ENCODE measurements around the gene BAD. TPM values are rescaled to one million over a fixed set of nuclear protein-coding genes. Genes with fewer than 3 reads are reported as not detected.

Gene BAD
- total RNA-seq, 1 experiment from 2014 or later = 34.7 TPM

DNA sequence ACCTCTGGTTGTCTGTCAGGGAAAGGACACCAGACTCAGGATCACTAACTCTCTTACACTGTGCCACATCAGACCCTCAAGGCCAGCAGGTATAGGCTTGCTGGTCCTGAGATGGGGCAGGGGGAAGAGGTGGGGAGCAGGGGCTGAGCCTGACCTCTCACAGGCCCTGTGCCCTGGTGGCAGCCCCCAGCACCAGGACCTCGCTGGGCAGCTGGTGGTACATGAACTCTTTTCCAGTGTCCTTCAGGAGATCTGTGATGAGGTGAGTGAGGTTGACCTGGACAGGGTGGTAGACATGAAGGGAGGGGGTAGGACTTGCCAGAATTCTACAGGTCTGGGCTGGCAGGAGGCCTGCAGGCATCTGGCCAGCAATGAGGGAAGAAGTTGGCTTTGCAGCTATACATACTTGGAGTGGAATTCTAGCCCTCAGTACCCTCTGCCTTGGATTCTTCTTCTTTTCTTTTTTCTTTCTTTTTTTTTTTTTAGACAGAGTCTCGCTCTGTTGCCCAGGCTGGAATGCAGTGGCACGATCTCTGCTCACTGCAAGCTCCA is 57.0 kb downstream of the BAD start (continued):
- TF ChIP-seq SMAD4 (CRISPR knock-in tag; IDR thresholded peaks at IDR 0.05) (no peak), ZNF423 (CRISPR knock-in tag; IDR thresholded peaks at IDR 0.05) (no peak)
- TF ChIP-seq, protein P1, sequence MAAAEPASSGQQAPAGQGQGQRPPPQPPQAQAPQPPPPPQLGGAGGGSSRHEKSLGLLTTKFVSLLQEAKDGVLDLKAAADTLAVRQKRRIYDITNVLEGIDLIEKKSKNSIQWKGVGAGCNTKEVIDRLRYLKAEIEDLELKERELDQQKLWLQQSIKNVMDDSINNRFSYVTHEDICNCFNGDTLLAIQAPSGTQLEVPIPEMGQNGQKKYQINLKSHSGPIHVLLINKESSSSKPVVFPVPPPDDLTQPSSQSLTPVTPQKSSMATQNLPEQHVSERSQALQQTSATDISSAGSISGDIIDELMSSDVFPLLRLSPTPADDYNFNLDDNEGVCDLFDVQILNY (CRISPR knock-in tag; IDR thresholded peaks at IDR 0.05) = no peak

DNA sequence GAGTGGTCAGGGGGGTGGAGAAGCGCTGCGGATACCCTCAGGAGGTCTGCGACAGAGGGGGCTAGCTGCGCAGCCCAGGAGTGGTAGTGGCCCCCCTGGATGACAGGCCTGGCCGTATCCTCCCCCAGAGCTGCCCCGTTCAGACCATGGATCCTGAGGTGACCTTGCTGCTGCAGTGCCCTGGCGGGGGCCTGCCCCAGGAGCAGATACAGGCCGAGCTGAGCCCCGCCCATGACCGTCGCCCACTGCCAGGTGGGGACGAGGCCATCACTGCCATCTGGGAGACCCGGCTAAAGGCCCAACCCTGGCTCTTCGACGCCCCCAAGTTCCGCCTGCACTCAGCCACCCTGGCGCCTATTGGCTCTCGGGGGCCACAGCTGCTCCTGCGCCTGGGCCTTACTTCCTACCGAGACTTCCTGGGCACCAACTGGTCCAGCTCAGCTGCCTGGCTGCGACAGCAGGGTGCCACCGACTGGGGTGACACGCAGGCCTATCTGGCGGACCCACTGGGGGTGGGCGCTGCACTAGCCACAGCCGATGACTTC is 57.9 kb downstream of the BAD start:
- H3K4me1 Mint-ChIP-seq = peaks cover 28% of the 10 kb centered on the region
- no peak overlapping the region for H3K27ac Mint-ChIP-seq
- TF ChIP-seq NR2C2 (CRISPR knock-in tag; IDR thresholded peaks at IDR 0.05) (no peak), ZNF396 (CRISPR knock-in tag; IDR thresholded peaks at IDR 0.05; ENCODE audit: borderline replicate concordance) (no peak), ETV6 (CRISPR knock-in tag; IDR thresholded peaks at IDR 0.05) (no peak)
- TF ChIP-seq, protein P1 (CRISPR knock-in tag; IDR thresholded peaks at IDR 0.05) = no peak
- TF ChIP-seq, protein P2, sequence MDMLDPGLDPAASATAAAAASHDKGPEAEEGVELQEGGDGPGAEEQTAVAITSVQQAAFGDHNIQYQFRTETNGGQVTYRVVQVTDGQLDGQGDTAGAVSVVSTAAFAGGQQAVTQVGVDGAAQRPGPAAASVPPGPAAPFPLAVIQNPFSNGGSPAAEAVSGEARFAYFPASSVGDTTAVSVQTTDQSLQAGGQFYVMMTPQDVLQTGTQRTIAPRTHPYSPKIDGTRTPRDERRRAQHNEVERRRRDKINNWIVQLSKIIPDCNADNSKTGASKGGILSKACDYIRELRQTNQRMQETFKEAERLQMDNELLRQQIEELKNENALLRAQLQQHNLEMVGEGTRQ (CRISPR knock-in tag; IDR thresholded peaks at IDR 0.05) = no peak
- TF ChIP-seq, protein P3, sequence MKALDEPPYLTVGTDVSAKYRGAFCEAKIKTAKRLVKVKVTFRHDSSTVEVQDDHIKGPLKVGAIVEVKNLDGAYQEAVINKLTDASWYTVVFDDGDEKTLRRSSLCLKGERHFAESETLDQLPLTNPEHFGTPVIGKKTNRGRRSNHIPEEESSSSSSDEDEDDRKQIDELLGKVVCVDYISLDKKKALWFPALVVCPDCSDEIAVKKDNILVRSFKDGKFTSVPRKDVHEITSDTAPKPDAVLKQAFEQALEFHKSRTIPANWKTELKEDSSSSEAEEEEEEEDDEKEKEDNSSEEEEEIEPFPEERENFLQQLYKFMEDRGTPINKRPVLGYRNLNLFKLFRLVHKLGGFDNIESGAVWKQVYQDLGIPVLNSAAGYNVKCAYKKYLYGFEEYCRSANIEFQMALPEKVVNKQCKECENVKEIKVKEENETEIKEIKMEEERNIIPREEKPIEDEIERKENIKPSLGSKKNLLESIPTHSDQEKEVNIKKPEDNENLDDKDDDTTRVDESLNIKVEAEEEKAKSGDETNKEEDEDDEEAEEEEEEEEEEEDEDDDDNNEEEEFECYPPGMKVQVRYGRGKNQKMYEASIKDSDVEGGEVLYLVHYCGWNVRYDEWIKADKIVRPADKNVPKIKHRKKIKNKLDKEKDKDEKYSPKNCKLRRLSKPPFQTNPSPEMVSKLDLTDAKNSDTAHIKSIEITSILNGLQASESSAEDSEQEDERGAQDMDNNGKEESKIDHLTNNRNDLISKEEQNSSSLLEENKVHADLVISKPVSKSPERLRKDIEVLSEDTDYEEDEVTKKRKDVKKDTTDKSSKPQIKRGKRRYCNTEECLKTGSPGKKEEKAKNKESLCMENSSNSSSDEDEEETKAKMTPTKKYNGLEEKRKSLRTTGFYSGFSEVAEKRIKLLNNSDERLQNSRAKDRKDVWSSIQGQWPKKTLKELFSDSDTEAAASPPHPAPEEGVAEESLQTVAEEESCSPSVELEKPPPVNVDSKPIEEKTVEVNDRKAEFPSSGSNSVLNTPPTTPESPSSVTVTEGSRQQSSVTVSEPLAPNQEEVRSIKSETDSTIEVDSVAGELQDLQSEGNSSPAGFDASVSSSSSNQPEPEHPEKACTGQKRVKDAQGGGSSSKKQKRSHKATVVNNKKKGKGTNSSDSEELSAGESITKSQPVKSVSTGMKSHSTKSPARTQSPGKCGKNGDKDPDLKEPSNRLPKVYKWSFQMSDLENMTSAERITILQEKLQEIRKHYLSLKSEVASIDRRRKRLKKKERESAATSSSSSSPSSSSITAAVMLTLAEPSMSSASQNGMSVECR (CRISPR knock-in tag; IDR thresholded peaks at IDR 0.05; ENCODE audit: borderline replicate concordance) = no peak
- no peaks in the 10 kb centered on the region for H3K9me3 Mint-ChIP-seq
- CTCF ChIA-PET = interaction anchor here (0.6 to 3.8 kb wide), 18 partner anchors 9 to 130 kb away, joined by 3 to 27 read pairs (median 5); partner anchors contain the start of genes ESRRA, FERMT3, MACROD1 and PLCB3
- H3K4me3 Mint-ChIP-seq = peak overlapping the region; percentile 81
- peak; percentile 3 for ATAC-seq
- no peaks in the 10 kb centered on the region for H3K36me3 Mint-ChIP-seq
- no peak for DNase-seq (ENCODE audit: low spot score)
- no peaks in the 10 kb centered on the region for H3K27me3 Mint-ChIP-seq (ENCODE audit: low read depth)
- POLR2A ChIA-PET = interaction anchor here (0.9 to 1.9 kb wide), 7 partner anchors 20 to 309 kb away, joined by 3 to 13 read pairs (median 3); partner anchors contain the start of genes FERMT3, PLCB3, PPP1R14B and RCOR2

DNA sequence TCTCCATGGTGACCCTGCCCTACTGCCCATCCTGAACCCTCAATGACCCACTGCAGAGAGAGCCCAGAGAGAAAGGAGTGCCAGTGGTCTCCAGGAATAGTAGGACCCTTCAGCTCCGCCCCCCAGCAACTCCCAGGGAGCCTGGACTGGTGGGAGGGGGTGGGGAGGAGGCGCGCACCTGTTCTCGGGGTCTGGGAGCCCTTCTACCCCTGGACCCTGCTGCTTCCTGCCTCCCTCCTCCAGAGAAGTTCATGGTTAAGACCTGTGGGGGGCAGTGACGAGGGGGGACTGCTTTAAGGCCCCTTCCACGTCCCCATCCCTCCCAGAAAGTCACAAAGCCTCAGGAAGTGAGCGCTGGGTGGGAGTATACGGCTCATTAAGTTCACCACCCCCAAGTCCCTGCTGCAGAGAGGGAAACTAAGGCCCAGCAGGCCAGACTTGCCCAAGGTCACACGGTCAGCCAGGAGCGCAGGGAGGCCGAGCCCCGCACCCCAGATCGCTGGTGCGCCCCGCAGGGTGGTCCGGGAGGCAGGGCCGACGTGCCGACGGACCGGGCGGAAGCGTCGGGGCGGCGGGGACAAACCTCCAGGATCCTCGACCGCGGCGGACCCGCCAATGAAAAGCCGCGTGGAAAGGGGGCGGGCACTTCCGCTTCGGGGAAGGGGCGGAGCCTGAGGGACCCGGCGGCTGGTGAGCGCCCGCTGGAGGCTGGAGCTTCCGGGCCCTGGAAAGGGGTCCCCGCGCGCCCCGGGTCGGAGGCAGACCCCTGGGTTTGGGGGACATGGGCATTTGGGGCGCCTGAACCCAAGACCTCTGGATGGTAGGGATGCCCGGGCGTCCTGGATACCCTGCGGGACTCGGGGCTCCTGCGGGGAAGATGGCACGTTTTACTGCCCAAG is 58.6 kb downstream of the BAD start, which contains the start of the genes NUDT22 and TRPT1:
TSS of gene NUDT22 (plus strand) at position 667 of the 899 bp plus-strand sequence. CDS start 379 bp downstream, outside the sequence.
TSS of gene TRPT1 (minus strand) at position 579 of the 899 bp plus-strand sequence. CDS start at position 253, 326 bp downstream.
- no peaks in the 10 kb centered on the region for H3K27me3 Mint-ChIP-seq (ENCODE audit: low read depth)
- ChIA-PET CTCF (interaction anchor here (0.5 to 3.8 kb wide), 21 partner anchors 9 to 1364 kb away, joined by 3 to 27 read pairs (median 4); partner anchors contain the start of genes ESRRA, FERMT3, MACROD1 and PLCB3), POLR2A (interaction anchor here (0.6 to 1.9 kb wide), 8 partner anchors 19 to 308 kb away, joined by 3 to 13 read pairs (median 3); partner anchors contain the start of genes FERMT3, PLCB3, PPP1R14B and RCOR2)
- DNase-seq (ENCODE audit: low spot score) (peak; percentile 89), ATAC-seq (peak; percentile 54)
- no peaks in the 10 kb centered on the region for H3K36me3 Mint-ChIP-seq
- H3K27ac Mint-ChIP-seq = peak within 1 kb of the TSS; percentile 84
- no peaks in the 10 kb centered on the region for H3K9me3 Mint-ChIP-seq
- peak within 1 kb of the TSS; percentile 81 for H3K4me3 Mint-ChIP-seq
- H3K4me1 Mint-ChIP-seq = peaks cover 24% of the 10 kb centered on the region
- TF ChIP-seq NFYB (CRISPR knock-in tag; conservative IDR thresholded peaks at IDR 0.05; ENCODE audit: low read depth) = peak; percentile 55; the same call in 1 of the 2 replicates
- TF ChIP-seq, protein P4, sequence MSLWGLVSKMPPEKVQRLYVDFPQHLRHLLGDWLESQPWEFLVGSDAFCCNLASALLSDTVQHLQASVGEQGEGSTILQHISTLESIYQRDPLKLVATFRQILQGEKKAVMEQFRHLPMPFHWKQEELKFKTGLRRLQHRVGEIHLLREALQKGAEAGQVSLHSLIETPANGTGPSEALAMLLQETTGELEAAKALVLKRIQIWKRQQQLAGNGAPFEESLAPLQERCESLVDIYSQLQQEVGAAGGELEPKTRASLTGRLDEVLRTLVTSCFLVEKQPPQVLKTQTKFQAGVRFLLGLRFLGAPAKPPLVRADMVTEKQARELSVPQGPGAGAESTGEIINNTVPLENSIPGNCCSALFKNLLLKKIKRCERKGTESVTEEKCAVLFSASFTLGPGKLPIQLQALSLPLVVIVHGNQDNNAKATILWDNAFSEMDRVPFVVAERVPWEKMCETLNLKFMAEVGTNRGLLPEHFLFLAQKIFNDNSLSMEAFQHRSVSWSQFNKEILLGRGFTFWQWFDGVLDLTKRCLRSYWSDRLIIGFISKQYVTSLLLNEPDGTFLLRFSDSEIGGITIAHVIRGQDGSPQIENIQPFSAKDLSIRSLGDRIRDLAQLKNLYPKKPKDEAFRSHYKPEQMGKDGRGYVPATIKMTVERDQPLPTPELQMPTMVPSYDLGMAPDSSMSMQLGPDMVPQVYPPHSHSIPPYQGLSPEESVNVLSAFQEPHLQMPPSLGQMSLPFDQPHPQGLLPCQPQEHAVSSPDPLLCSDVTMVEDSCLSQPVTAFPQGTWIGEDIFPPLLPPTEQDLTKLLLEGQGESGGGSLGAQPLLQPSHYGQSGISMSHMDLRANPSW (CRISPR knock-in tag; conservative IDR thresholded peaks at IDR 0.05; ENCODE audit: low read depth) = no peak
- no peak for TF ChIP-seq EMX1 (CRISPR knock-in tag; IDR thresholded peaks at IDR 0.05)
- no peak for TF ChIP-seq IRF2 (CRISPR knock-in tag; IDR thresholded peaks at IDR 0.05; ENCODE audit: borderline replicate concordance, low read depth)
- TF ChIP-seq PRRX2 (CRISPR knock-in tag; IDR thresholded peaks at IDR 0.05) = no peak
- TF ChIP-seq JAZF1 (CRISPR knock-in tag; IDR thresholded peaks at IDR 0.05) = no peak
- no peak for TF ChIP-seq RELA (CRISPR knock-in tag; IDR thresholded peaks at IDR 0.05; ENCODE audit: borderline replicate concordance)
- TF ChIP-seq FOXP1 (CRISPR knock-in tag; IDR thresholded peaks at IDR 0.05; ENCODE audit: borderline replicate concordance) = 0 out of 2 replicates have a peak, but pooled peaks have one; percentile 28
- no peak for TF ChIP-seq SMAD3 (CRISPR knock-in tag; IDR thresholded peaks at IDR 0.05; ENCODE audit: borderline replicate concordance)
- no peak for TF ChIP-seq MXD4 (CRISPR knock-in tag; IDR thresholded peaks at IDR 0.05; ENCODE audit: borderline replicate concordance)
